Stimulated activated naive CD8-positive, alpha-beta T cell treated with anti-CD3 and anti-CD28 coated beads, Interleukin-15, amount 100 ng/mL, for 72 hours (primary cell): ENCODE results near the gene ADAMTS7.
"Not testable (repeated sequence)": the region's sequence is repeated elsewhere in the genome, so short reads cannot be mapped to it uniquely, and the experiment has no call there.

Source experiments
- ATAC-seq: fragments of 150-1000 bp; cut with Tn5 transposase; 2 replicates; pipeline ENCODE4 v1.10.0; 2021; ENCODE audit warnings: mild to moderate bottlenecking, moderate library complexity
- DNase-seq, 2 donors: peaks; one replicate each; pipeline ENCODE4 v3.0.0; 2021 to 2022
- H3K27ac Mint-ChIP-seq, 2 donors: one replicate each; pipeline ENCODE4 v1.8.0; 2022; ENCODE audit warnings: mild to moderate bottlenecking in 2 of 2, mixed read lengths in 2 of 2, moderate library complexity in 2 of 2
- H3K27me3 Mint-ChIP-seq: one replicate; pipeline ENCODE4 v1.8.0; 2022; ENCODE audit warnings: mixed read lengths
- H3K4me1 Mint-ChIP-seq: one replicate; pipeline ENCODE4 v1.8.0; 2022; ENCODE audit warnings: mild to moderate bottlenecking, mixed read lengths
- H3K4me3 Mint-ChIP-seq, 2 donors: one replicate each; pipeline ENCODE4 v1.8.0; 2022; ENCODE audit warnings: mild to moderate bottlenecking in 2 of 2, mixed read lengths in 2 of 2, moderate library complexity in 1 of 2
- H3K9me3 Mint-ChIP-seq, 2 donors: one replicate each; pipeline ENCODE4 v1.8.0; 2022; ENCODE audit warnings: mixed read lengths in 2 of 2

Gene ADAMTS7

DNA sequence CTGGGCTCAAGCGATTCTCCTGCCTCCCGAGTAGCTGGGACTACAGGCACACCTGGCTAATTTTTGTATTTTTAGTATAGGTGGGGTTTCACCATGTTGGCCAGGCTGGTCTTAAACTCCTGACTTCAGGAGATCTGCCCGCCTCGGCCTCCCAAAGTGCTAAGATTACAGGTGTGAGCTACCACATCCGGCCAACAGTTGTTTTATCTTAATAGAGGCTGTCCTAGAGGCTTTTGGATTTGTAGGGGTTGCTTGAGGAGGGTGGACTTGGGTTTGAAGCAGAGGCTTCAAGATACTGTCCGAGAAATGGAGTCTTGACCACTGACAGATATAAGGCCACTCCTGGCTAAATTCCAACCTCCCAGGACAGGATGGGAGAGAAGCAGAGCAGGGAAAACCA is 27.9 kb upstream of the ADAMTS7 start:
- not testable (repeated sequence) for H3K27me3 Mint-ChIP-seq, DNase-seq, H3K27ac Mint-ChIP-seq, H3K4me3 Mint-ChIP-seq, ATAC-seq, H3K9me3 Mint-ChIP-seq
- H3K4me1 Mint-ChIP-seq: peaks cover 13% of the 10 kb centered on the region

DNA sequence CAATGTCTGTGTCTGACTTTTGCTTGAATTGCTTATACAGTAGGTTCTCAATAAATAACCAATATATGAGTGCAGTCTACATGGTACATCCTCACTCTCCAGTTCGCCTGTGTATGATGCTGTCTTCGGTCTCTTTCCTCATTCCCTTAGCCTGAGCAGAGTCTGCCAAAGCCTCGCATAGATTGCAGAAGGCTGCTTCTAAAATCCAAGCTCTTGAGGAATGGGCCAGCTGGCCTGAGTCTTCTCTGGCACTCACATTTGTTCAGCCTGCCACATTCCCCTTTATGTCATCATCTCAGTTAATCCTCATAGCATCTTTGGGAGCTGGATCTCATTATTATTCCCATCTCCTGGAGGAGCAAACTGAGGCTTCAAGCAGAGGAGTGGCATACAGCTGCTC is 27.2 kb upstream of the ADAMTS7 start:
- Mint-ChIP-seq H3K4me1 (peaks cover 13% of the 10 kb centered on the region), H3K4me3 (no peak overlapping the region), H3K27ac (no peak overlapping the region), H3K9me3 (no peaks in the 10 kb centered on the region), H3K27me3 (no peaks in the 10 kb centered on the region)
- DNase-seq (no peak), ATAC-seq (no peak)

GRCh38 chr15:78837543-78837942 is 26.3 kb upstream of the ADAMTS7 start:
- Mint-ChIP-seq H3K4me3 (no peak overlapping the region), H3K27me3 (peaks cover 9% of the 10 kb centered on the region), H3K4me1 (peaks cover 13% of the 10 kb centered on the region), H3K27ac (no peak overlapping the region), H3K9me3 (no peaks in the 10 kb centered on the region)
- ATAC-seq (no peak), DNase-seq (no peak)

GRCh38 chr15:78837131-78837530 is 25.9 kb upstream of the ADAMTS7 start:
- DNase-seq (no peak), ATAC-seq (no peak)
- Mint-ChIP-seq H3K9me3 (no peaks in the 10 kb centered on the region), H3K27ac (no peak overlapping the region), H3K27me3 (peaks cover 13% of the 10 kb centered on the region), H3K4me3 (no peak overlapping the region), H3K4me1 (peaks cover 13% of the 10 kb centered on the region)

GRCh38 chr15:78836333-78836732 is 25.1 kb upstream of the ADAMTS7 start:
- Mint-ChIP-seq H3K4me3 (no peak overlapping the region), H3K4me1 (peaks cover 15% of the 10 kb centered on the region), H3K27me3 (peaks cover 21% of the 10 kb centered on the region), H3K27ac (no peak overlapping the region), H3K9me3 (no peaks in the 10 kb centered on the region)
- DNase-seq: no peak
- no peak for ATAC-seq

DNA sequence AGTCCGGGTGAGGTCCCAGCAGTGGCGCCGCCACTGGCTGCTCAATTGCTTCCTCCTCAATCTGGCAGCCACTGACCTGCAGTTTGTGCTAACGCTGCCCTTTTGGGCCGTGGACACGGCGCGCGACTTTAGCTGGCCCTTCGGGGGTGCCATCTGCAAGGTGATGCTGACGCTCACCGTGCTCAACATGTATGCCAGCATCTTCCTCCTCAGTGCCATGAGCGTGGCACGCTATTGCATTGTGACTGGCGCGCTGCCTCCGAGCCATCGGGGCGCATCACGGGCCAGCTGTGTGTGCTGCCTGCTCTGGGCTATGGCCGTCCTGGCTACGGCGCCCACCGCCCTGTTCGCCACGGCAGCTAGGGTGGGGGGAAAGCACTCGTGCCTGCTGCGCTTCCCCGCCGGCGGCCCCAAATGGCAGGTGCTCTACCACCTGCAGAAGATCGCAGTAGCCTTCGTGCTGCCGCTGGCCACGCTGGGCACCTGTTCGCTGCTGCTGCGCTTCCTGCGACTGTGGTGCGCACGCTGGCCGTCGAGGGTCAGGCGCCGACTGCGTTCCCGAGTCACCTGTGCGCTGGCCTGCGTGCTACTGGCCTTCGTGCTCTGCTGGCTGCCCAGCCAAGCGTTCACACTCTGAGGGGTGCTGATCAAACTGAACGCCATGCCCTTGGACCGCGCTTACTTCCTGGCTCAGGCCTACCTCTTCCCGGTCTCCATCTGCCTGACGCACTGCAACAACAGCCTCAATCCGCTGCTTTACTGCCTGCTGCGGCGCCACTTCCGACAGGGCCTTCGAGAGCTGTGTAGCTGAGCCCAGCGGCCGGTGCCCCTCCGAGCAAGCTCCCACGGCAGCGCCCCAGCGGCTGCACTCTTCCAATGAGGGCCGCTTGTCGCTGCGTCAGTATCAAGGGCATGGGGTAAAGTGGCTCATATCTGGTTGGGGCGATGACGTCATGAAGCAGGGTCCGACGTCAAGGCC is 20.3 kb upstream of the ADAMTS7 start:
- Mint-ChIP-seq H3K9me3 (no peaks in the 10 kb centered on the region), H3K27ac (no peak overlapping the region), H3K4me1 (peaks cover 18% of the 10 kb centered on the region), H3K4me3 (peak overlapping the region; percentile 67 to 87), H3K27me3 (peaks cover 35% of the 10 kb centered on the region)
- ATAC-seq (peak; percentile 47), DNase-seq (no peak)

DNA sequence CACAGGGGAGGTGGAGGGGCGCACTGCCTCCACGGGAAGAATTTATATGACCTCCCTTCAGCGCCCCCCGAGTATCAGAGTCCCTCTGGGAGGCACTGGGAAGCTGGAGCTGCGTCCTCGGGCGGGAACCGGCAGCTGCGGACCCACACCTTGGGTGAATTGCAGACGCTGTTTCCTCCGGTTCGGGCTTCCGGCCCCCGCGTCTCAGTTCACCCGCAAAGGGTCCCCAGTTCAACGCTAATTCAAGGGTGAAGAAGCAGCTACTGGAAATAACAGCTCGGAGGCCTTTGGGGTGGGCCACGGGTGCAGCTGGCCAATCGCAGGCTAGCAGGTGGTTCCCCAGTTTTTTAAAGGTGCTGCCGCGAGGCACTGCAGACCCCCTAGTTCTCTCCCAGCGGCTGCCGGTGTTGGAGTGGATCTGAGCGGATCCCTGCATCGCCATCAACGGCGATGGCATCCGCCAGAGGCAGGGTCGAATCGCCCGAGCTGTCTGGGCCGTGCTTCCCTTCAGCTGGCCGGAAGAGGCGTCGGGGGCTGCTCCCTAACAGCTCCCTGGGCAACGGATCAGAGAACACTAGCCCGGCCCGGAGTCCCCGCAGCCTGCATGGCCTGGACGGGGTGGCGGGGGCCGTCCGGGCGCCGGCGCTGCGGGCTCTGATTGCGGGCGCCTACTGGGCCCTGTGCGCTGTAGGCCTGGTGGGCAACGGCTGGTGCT is 19.4 kb upstream of the ADAMTS7 start:
- peak; percentile 80 for ATAC-seq
- Mint-ChIP-seq H3K27me3 (peaks cover 35% of the 10 kb centered on the region), H3K4me3 (peak overlapping the region; percentile 67 to 87), H3K27ac (peak overlapping the region; percentile 92 to 97), H3K4me1 (peaks cover 18% of the 10 kb centered on the region), H3K9me3 (no peaks in the 10 kb centered on the region)
- peak; percentile 17 to 25 for DNase-seq

GRCh38 chr15:78828920-78829319 is 17.7 kb upstream of the ADAMTS7 start:
- no peak for DNase-seq
- no peak for ATAC-seq
- no peaks in the 10 kb centered on the region for H3K9me3 Mint-ChIP-seq
- H3K27ac Mint-ChIP-seq: no peak overlapping the region
- peaks cover 35% of the 10 kb centered on the region for H3K27me3 Mint-ChIP-seq
- H3K4me3 Mint-ChIP-seq: no peak overlapping the region
- peaks cover 18% of the 10 kb centered on the region for H3K4me1 Mint-ChIP-seq

- DNase-seq (no peak), ATAC-seq (no peak)
- no peaks in the 10 kb centered on the region for H3K4me1 Mint-ChIP-seq
- H3K27ac Mint-ChIP-seq: no peak overlapping the region
- peaks cover 6% of the 10 kb centered on the region for H3K27me3 Mint-ChIP-seq
- H3K4me3 Mint-ChIP-seq: no peak overlapping the region
- no peaks in the 10 kb centered on the region for H3K9me3 Mint-ChIP-seq
Measured at GRCh38 chr15:78822514-78822913, 11.2 kb upstream of the ADAMTS7 start.

DNA sequence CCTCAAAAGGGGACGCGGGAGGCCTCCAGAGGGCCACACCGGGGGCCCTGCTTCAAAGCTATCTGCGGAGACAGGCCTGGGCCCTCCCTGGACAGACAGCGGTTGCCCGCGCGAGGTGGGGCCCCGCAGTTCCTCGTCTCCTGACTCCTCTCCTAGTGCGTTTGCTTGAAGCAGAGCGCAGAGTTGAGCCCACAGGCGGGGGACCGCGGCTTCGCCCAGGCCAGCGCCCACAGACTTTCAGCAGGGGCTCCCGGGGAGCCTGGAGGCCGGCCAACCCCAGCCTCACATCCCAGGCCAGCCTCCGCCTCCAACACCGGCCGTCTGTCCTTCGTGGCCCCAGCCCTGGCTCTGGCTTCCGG is 540 bp upstream of the ADAMTS7 start:
- ATAC-seq (peak; percentile 66), DNase-seq (no peak)
- Mint-ChIP-seq H3K27ac (peak overlapping the region in 1 of 2 donors; percentile 85), H3K4me3 (peak overlapping the region; percentile 81 to 85), H3K9me3 (no peaks in the 10 kb centered on the region), H3K4me1 (peaks cover 32% of the 10 kb centered on the region), H3K27me3 (peaks cover 65% of the 10 kb centered on the region)

- Mint-ChIP-seq H3K4me1 (peaks cover 32% of the 10 kb centered on the region), H3K4me3 (peak overlapping the region; percentile 81 to 86)
Measured at GRCh38 chr15:78810362-78811123, 721 bp downstream of the ADAMTS7 start.

DNA sequence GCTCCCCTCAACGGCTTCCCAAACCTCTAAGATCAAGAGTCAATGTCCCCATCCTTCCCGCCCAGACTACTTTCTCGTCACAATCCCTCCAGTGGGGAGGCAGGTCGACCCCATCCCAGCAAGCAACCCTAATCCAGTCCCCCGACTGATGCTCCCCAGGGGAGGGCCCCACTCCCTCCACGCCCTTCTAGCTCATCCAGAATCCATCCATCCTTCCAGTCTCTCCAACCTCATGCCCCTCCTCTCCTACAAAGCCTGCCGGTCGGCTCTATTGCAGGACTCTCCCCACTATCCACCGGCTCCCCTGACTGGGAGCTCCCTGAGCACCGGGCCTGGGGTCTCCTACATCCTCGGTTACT is 1.3 kb downstream of the ADAMTS7 start:
- no peak overlapping the region for H3K27ac Mint-ChIP-seq
- no peaks in the 10 kb centered on the region for H3K9me3 Mint-ChIP-seq
- peak overlapping the region; percentile 81 to 86 for H3K4me3 Mint-ChIP-seq
- H3K27me3 Mint-ChIP-seq: peaks cover 64% of the 10 kb centered on the region
- peaks cover 32% of the 10 kb centered on the region for H3K4me1 Mint-ChIP-seq
- DNase-seq (no peak), ATAC-seq (no peak)

More at GRCh38 chr15:78810362-78811123, 721 bp downstream of the ADAMTS7 start:
- peak; percentile 15 to 27 for DNase-seq
- H3K27me3 Mint-ChIP-seq: peaks cover 65% of the 10 kb centered on the region
- no peak overlapping the region for H3K27ac Mint-ChIP-seq
- ATAC-seq: peak; percentile 9
- no peaks in the 10 kb centered on the region for H3K9me3 Mint-ChIP-seq

GRCh38 chr15:78808550-78808949 is 2.7 kb downstream of the ADAMTS7 start:
- Mint-ChIP-seq H3K4me1 (peaks cover 28% of the 10 kb centered on the region), H3K27ac (no peak overlapping the region), H3K27me3 (peaks cover 49% of the 10 kb centered on the region), H3K4me3 (no peak overlapping the region), H3K9me3 (no peaks in the 10 kb centered on the region)
- DNase-seq (peak; percentile 37 to 41), ATAC-seq (peak; percentile 47)

DNA sequence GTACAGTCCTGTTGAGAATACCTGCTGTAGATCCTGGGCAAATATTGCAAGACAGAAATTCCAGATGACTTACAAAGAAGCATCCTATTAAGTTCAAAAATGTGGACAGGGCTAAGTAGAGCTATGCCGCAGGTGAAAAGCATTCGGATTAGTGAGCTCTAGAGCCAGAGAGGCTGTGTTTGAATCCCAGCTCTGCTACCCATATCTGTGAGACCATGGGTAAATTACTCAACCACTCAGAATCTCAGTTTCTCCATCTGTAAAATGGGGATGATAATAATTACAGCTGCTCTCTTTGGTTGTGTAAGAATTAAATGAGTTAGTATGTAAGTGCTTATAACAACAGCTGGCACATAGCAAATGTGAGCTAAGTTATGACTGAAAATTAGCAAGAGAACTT is 3.9 kb downstream of the ADAMTS7 start:
- no peak overlapping the region for H3K4me3 Mint-ChIP-seq

DNA sequence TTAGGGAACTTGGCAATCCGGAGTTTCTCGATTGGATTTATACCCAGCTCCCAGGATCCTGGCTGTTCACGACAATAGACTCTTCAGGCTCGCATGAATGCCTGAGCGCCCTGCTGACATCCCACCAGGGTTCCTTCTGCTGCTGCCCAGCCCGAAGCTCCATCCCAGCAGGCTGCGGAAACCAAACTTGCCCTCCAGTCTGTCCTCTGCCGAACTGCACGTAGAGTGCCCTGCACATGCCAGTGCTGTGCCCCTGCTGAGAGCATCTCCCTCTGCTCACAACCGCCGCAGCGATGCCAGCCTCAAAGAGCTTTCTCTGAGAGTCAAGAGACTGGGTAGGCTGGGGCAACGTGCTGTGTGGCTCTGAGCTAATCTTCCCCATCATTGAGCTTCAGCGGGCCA is 6.9 kb downstream of the ADAMTS7 start:
- no peak for DNase-seq
- Mint-ChIP-seq H3K4me1 (no peaks in the 10 kb centered on the region), H3K9me3 (no peaks in the 10 kb centered on the region), H3K27me3 (peaks cover 8% of the 10 kb centered on the region), H3K27ac (no peak overlapping the region), H3K4me3 (no peak overlapping the region)
- no peak for ATAC-seq

More for the DNA sequence above, 3.9 kb downstream of the ADAMTS7 start:
- Mint-ChIP-seq H3K4me1 (peaks cover 22% of the 10 kb centered on the region), H3K27ac (no peak overlapping the region), H3K27me3 (peaks cover 37% of the 10 kb centered on the region), H3K9me3 (no peaks in the 10 kb centered on the region)
- DNase-seq (no peak), ATAC-seq (no peak)
